ENCODE results near the gene ARHGAP12.
"Not testable (repeated sequence)": the region's sequence is repeated elsewhere in the genome, so short reads cannot be mapped to it uniquely, and the experiment has no call there.

Gene ARHGAP12, protein sequence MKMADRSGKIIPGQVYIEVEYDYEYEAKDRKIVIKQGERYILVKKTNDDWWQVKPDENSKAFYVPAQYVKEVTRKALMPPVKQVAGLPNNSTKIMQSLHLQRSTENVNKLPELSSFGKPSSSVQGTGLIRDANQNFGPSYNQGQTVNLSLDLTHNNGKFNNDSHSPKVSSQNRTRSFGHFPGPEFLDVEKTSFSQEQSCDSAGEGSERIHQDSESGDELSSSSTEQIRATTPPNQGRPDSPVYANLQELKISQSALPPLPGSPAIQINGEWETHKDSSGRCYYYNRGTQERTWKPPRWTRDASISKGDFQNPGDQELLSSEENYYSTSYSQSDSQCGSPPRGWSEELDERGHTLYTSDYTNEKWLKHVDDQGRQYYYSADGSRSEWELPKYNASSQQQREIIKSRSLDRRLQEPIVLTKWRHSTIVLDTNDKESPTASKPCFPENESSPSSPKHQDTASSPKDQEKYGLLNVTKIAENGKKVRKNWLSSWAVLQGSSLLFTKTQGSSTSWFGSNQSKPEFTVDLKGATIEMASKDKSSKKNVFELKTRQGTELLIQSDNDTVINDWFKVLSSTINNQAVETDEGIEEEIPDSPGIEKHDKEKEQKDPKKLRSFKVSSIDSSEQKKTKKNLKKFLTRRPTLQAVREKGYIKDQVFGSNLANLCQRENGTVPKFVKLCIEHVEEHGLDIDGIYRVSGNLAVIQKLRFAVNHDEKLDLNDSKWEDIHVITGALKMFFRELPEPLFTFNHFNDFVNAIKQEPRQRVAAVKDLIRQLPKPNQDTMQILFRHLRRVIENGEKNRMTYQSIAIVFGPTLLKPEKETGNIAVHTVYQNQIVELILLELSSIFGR

DNA sequence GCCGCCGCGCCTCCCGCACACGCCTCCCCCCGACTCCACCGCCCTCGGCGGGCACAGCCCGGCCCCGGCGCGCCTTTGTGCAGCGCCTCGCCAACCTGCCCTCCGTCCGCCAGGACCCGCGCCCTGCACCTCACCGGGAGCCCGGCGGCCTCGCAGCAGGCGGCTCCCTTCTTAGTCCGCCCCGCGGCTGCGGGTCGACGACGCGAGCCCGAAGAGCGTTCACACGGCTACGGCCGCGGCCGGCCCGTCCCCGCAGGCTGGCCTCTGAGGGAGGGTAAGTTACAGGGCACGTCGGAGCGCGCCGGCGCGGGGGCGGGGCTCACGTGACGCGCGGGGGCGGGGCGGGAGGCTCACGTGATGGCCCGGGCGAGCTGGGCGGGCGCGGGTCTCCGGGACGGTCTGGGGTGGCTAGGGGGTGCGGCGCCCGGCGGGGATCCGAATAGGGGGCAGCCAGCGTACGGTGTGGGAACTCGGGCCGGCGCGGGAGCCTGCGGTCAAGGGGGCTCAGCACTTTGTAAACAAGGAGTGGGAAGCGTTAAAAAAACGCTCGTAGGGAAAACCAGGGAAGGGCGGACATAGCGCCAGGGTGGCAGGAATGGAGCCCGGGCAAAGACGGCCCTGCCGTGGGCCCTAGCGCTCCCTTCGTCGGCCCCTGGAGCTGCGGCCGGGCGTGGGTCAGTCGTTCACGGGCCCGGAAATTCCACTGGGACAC is at the start of gene ARHGAP12:
Gene ARHGAP12, minus strand, starts transcription at position 283 of the 712 bp plus-strand sequence. CDS start 19,976 bp downstream, outside the sequence.
- DNase-seq, result peak; percentile 78

DNA sequence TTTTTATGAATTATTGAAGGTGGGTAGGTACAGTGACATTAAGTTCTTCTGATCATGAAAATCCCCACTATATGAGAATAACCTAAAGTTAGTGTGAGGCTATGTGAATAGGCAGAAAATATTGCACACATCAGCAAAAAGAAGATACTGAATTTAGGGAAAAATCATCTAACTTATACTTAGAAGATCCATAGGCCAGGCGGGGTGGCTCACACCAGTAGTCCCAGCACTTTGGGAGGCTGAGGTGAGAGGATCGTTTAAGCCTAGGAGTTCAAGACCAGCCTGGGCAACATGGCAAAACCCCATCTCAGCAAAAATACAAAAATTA is 49.5 kb upstream of the ARHGAP12 start:
- DNase-seq, result no peak

DNA sequence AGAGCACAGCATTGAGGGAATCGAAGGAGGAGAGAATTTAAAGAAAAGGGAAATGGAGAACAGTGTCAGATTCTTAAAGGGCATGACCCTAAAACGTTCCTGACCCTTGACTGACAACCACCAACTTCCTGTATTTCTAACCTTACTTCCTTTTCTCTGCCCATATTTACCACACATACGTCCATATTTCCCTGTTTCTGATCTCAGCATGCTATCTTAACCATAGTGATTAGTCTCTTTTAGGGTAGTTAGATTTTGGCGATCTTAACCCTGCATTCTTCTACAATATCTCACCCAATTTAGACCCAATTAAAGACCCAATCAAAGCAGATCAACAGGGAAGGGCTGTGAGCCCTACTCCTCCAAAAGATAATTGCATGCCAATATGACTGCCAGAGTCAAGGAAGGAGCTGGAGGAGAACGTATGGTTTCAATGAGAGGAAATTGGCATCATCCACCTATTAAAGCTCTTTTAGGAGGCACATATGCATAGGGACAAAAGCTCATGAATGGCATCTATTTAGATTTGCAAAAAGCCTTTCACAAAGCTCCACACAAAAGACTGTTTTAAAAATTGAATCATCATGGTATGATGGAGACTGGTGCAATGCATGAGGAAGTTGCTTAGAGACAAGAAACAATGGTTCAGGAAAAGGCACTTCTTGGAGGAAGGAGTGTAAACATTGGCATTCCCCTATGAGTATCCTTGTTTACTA is 49.0 kb upstream of the ARHGAP12 start:
- DNase-seq, result no peak

DNA sequence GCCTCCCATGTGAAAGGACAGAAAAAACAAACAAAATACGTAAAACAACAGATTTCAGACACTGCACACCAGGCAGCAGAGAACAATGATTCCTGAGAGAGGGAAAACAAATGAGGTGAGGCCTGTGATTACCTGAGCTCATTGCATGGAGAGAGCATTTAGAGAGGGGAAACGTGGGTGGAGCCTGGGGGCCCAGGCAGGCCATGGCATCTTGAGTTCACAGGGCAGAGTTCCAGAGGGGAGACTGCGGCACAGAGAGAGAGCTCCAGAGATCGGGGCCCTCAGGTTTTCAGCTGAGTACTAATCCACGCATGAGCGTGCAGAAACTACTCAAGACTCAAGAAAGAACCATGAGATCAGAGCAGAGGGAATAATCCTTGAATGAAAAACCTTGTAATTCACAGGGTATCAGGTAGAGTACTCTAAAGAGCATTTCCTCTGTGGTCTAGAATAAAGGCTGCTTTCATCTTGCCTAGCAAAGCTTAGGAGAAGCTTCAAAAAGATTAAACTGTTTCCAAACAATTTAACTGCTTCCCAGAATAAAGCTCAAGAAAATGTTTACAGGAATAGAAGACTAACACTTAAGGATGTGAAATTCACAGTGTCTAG is 46.6 kb upstream of the ARHGAP12 start:
- DNase-seq, result no peak

DNA sequence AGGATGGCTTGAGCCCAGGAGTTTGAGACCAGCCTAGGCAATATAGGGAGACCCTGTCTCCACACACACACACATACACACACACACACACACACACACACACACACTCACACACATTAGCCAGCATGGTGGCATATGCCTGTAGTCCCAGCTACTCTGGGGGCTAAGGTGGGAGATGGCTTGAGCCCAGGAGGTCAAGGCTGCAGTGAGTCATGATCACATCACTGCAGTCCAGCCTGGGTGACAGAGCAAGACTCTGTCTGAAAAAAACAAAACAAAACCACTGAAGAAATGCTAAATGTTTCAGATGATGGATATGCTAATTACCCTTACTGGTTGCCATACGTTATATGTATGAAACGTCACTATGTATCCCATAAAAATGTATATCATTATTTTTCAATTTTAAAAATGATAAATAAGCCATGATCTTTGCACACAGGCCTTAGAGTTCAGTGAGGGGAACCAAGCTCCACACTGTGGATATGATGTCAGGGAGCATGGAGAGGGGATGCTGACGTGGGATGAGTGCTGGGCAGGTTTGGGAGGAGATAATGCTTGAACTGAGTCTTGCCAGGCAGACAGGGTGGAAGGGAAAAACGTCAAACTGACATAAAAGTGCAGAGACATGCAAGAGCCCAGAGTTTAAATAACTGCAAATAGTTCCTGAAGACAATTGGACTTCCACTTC is 45.9 kb upstream of the ARHGAP12 start:
- no peak for DNase-seq

DNA sequence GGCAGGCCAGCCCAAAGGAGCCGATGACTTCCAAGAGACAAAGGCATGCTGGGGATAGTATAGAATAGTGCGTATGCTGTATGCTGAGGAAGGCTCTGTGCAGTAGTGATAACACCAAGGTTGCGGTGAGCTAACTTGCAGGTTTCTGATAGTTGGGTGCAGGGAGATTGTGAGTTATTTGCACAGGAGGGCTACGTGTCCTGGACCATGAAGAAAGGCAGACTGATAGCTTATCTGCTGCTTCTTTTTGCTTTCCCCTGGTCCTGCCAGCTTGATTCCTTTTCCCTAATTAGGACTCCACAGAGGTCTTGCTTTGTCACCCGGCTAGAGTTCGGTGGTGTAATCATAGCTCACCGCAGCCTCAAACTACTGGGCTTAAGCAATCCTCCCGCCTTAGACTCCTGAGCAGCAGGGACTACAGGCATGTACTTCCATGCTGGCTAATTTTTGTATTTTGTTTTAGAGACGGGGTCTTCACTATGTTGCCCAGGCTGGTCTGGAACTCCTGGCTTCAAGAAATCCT is 43.9 kb upstream of the ARHGAP12 start:
- DNase-seq, result no peak

DNA sequence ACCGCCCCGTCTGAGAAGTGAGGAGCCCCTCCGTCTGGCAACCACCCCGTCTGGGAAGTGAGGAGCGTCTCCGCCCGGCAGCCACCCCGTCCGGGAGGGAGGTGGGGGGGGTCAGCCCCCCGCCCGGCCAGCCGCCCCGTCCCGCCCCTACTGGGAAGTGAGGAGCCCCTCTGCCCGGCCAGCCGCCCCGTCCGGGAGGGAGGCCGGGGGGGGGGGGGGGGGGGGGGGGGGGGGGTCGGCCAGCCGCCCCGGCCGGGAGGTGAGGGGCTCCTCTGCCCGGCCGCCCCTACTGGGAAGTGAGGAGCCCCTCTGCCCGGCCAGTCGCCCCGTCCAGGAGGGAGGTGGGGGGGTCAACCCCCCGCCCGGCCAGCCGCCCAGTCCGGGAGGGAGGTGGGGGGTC is 41.2 kb upstream of the ARHGAP12 start:
- not testable (repeated sequence) for DNase-seq

DNA sequence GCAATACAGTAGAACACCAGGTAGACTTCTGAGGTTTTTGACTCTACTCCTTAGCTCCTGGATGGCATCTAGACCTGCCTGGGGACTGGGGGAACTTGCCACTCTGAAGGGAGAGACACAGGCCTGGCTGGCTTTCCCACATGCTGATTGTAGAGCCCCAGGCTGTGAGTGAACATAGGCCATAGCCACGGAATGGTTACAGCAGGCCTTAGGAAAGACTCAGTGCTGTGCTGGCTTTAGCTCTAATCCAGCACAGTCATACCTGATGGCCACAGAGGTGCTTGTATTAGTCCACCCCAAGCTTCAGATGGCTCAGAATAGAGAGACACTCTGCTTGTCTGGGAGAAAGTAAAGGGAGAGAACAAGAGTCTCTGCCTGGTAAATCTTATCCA is 35.0 kb upstream of the ARHGAP12 start:
- no peak for DNase-seq

DNA sequence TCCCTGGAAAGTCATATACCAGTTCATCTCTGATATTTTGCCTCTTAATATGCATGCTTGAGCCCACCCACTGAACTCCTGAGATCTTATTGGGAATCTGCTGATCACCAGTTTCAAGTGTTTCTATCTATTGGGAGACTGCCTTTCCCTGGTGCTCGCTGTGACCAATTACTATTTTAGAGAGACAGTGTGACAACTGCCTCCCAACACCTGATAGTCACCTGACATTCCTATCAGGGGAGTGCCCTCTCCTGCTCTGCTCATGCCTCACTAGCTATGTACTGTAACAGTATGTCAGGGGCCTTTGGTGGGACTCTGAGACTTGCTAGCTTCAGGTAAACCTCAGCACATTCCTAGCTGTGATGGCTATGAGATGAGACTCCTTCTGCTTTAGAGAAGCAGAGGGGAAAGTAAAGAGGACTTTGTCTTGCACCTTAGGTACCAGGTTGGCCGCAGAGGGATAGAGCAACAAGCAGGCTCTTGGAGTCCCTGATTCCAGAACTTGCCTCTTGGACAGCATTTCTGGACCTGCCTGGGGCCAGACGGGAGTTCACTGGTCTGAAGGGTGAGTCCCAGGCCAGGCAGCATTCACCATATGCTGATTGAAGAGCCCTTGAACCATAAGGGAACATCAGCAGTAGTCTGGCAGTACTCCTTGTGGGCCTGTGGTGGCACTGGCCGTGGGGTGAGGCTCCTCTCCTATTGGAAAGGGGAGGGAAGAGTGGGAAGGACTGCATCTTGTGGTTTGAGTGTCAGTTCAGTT is 34.4 kb upstream of the ARHGAP12 start:
- DNase-seq, result no peak

DNA sequence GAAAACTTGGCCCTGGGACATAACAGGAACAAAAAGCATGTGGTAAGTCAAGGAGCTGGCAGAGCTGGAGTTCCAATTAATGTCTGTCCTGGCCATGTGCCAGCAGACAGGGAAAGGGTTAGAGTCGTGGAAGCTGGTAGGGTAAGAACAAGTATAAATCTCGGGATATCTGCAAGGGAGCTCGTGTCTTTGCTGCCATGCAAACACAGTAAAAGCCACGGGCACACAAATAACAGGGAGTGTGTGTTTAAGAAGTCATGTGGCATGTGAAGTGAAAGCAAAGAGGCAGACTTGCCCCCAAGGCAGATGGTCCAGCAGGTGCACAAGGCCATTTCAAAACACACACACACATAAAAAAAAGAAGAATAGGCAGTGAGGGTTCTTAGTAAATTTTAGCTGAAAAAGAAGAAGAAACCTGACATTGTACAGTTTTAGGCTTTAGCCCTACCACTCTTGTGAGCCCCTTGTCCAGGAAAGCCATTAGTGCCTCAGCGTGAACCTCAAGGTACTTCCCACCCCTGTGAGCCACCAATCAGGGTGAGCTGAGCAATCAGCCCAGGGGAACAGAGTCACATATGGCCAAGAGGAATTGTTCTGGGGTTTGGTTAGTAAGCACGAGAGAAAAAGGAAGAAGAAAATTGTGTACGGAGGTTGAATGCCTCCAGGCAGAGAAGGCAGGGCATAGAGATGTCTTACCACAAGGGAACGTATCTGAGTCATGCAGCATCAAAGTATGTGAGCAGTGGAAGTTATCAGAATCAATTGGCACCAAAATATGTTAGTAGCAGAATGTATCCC is 32.8 kb upstream of the ARHGAP12 start:
- no peak for DNase-seq

DNA sequence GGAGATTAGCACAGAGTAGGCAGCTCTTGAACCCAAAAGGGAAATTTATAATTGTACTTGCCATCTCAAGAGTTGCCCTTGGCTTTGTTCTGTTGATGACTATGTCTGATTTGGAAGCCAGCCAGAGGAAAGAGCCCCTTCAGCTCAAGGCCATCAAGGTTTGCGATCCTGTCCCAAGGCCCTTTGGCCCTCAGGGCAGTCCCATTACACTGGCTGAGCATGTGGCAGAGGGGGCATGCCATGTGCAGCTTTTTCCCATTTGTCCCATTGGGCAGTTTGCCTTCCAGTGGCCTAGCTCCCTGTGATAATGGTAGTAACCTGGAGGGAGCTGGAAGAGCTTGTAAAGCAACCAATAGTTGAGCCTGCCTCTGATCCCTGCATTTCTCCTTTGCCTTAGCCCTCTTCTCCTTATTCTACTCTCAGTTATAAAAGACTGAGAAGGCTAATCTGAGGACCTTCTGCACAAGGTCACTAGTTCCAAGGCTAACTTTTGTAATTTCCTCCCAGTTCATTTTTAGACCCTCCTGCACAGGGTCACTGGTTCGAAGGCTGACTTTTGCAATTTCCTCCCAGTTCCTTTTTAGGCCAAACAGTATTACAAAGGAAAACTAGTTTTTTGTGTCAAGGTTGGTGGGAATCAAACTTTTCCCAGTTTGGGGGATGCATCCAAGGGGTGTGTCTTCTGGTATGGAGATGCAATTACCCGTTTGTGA is 31.0 kb upstream of the ARHGAP12 start:
- no peak for DNase-seq

DNA sequence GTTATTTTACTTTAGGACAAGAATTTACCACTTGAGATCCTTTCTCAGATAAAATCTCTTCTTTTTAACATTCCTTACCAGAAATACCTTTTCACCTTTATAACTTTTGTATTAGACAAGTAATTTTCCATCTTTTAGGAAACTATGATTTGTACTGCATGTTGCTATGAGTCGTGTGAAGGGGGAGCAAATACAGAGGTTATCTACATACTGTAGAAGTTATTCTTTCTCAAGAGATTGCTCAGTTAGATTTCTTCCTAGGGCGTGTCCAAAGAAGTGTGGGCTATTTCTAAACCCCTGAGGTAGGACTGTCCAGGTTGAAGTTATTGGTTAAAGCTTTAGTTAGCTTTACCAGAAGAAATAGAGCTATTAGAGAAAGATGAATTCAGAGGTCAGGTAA is 30.2 kb upstream of the ARHGAP12 start:
- DNase-seq, result no peak

DNA sequence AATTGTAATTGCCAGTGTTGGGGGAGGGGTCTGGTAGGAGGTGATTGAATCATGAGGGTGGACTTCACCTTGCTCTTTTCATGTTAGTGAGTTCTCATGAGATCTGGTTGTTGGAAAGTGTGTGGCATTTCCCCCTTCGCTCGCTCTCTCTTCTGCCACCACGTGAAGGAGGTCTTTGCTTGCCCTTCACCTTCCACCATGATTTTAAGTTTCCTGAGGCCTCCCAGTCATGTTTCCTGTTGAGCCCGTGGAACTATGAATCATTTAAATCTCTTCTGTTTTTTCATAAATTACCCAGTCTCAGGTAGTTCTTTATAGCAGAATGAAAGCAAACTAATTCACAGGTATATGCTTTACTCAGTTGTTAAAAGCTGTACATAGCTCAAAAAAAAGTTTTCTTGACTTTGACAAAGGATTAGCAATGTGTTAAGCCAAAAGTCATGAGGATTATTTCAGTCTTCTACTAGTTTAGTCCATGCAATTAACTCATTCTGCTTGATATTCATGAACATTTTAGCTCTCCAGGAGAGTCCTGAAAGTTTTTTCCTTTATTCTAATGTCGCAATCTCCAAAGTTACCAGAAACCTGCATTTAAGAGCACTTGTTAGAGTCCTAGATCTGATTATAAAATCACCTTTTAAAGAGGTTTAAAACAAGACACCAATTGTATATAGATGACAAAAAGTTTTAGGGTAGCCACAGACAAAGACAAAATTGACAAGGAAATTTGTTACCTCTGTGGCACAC is 27.7 kb upstream of the ARHGAP12 start:
- DNase-seq, result no peak

DNA sequence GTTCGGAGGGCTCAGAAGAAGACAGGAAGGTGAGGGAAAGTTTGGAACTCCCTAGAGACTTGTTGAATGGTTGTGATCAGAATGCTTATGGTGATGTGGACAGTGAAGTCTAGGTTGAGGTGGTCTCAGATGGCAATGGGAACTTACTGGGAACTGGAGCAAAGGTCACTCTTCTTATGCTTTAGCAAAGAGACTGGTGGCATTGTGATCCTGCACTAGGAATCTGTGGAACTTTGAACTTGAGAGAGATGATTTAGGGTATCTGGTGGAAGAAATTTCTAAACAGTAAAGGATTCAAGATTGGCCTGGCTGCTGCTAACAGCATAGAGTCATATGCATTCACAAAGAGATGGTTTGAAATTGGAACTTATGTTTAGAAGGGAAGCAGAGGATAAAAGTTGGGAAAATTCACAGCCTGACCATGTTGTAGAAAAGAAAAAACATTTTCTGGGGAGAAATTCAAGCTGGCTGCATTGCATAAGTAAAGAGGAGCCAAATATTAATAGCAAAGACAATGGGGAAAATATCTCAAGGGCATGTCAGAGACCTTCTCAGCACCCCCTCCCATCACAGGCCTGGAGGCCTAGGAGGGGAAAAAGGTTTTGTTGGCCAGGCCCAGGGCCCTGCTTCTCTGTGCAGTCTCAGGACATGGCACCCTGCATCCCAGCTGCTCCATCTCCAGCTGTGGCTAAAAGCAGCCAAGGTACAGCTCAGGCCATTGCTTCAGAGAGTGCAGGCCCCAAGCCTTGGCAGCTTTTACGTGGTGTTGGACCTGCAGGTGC is 26.0 kb upstream of the ARHGAP12 start:
- DNase-seq, result no peak

DNA sequence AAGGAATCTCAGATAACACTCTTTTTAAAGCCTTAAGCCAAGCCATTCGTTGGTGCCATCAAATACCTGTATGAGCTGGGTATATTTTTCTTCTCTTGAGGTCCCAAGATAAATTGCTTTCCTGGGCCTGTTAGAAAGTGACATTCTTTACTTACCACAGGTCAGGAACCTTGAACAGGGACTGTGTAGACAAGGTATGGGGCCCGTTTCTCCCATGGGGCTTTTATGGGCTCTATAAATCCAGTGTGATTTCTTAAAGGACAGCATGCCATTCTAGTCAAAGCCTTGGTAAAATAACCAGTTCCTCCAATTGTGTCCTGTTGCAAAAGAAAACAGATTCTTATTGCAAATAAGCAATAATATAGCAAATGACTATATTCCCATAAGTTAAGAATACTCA is 24.8 kb upstream of the ARHGAP12 start:
- DNase-seq, result no peak

DNA sequence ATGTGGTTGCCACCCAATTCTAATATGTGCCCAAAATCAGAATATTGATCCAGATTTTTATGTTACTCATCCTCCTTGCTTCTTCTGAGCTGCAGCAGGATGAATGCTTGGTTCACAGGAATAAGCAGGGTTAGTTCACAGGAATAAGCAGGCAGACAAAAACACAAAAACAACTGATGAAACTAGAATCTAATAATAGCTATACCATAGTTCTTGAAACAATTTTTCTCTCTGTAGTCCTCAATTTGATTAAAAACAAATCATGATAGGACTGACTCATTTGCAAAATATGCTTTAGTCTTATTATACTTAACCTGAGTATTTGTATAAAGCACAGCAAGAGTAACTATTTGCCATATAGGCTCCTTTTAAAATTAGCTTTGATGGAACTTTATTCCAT is 24.4 kb upstream of the ARHGAP12 start:
- no peak for DNase-seq

DNA sequence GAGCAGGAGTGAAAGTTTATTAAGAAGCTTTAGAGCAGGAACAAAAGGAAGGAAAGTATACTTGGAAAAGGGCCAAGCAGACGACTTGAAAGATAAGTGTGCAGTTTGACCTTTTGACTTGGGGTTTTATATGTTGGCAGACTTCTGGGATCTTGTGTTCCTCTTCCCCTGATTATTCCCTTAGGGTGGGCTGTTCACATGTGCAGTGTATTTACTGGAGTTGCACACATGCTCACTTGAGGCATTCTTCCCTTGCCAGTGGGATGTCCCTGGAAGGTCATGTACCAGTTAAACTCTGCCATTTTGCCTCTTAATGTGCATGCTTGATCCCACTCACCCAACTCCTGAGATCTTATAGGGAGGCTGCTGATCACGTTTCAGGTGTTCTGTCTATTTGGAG is 23.4 kb upstream of the ARHGAP12 start:
- DNase-seq, result no peak

DNA sequence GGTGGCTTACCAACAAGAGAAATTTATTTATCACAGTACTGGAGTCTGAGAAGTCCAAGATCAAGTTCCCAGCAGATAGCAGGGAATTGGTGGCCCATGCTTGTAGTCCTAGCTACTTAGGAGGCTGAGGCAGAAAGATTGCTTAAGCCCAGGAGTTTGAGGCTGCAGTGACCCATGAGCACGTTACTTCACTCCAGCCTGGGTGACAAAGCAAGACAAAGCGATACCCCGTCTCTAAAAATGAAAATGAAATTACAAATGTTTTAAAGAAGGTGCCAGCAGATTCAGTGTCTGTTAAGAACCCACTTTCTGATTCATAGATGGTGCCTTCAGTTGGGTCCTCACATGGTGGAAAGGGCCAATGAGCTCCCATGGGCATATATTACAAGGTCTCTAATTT is 20.6 kb upstream of the ARHGAP12 start:
- no peak for DNase-seq
